AG09309 (cell line): Measurements from ENCODE around the gene SPINK9.

Source experiments
- DNase-seq: peaks from one replicate; pipeline ENCODE4 v3.0.0-alpha.2; 2010; ENCODE audit warnings: low read depth
- H3K4me3 ChIP-seq: 2 replicates; pipeline ENCODE4 v1.5.1; 2011; ENCODE audit warnings: mild to moderate bottlenecking, low read depth, low read length, moderate library complexity; ENCODE audit not compliant: control insufficient read depth
- CTCF ChIP-seq: IDR thresholded peaks from 2 replicates; pipeline ENCODE4 v1.5.1; 2011; ENCODE audit warnings: mild to moderate bottlenecking, low read depth, low read length, inconsistent platforms; ENCODE audit not compliant: insufficient read depth, control insufficient read depth; ENCODE audit errors: missing control alignments

SPINK9 gene, protein sequence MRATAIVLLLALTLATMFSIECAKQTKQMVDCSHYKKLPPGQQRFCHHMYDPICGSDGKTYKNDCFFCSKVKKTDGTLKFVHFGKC

DNA sequence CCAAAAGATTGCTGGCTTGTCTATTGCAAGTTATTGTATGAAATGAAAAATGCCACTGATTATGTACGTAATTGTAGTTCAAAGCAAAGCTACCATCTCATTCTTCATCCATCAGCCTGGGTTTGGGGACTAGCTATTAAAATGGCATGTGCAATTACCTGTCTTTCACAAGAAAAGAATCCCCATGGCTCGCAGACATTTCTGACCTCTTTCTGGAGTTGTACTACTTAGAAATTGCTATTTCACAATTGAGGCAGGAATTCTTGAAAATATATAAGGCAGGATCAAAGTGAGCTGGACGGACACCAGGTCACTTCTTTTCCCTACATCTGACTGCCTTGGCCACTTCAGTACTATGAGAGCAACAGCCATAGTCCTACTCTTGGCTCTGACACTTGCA is at the start of gene SPINK9:
Gene SPINK9, plus strand, starts transcription at position 301 of the 400 bp plus-strand sequence. Its CDS starts 55 bp downstream, at position 356.
- no peak within 1 kb of the TSS for H3K4me3 ChIP-seq
- TF ChIP-seq CTCF, result no peak
- no peak for DNase-seq

DNA sequence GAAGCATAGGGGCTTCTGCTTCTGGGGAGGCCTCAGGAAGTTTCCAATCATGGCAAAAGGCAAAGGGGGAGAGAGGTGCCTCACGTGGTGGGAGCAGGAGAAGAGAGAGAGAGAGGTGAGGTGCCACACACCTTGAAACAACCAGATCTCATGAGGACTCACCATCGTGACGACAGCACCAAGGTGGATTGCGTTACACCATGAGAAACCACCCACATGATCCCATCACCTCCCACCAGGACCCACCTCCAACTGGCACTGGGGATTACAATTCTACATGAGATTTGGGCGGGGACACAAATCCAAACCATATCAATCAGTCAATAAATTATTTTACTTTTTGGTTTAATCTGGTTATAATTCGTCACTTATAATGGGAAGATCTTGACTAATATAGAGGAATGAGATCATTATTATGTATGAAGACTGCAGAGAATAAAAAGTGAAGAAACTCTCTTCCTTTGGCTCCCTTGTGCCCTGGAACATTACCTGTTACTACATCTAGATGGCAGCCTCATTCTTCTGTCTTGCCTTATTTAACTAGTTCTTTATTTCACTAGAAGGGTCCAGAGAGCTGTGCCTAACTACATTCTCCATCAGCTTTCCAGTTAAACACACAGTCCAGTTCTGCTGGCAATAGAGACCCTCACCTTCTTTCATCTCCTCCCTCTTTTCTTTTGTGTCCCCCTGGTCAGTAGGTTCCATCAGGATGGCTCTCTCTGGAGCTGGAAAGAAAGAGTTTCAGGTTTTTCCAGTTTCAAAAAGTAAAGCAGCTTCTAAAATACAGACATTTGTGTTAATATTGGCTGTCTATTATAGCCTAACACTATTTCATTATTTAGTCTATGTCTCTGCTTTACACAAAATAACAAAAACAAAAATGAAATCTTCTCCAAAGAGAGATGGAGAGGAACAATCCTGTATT is 44.8 kb upstream of the SPINK9 start:
- no peak overlapping the region for H3K4me3 ChIP-seq
- no peak for DNase-seq
- peak; percentile 49 for TF ChIP-seq CTCF

GRCh38 chr5:148297731-148298130 is 37.6 kb upstream of the SPINK9 start:
- TF ChIP-seq CTCF, result no peak
- DNase-seq, result no peak
- H3K4me3 ChIP-seq, result no peak overlapping the region

DNA sequence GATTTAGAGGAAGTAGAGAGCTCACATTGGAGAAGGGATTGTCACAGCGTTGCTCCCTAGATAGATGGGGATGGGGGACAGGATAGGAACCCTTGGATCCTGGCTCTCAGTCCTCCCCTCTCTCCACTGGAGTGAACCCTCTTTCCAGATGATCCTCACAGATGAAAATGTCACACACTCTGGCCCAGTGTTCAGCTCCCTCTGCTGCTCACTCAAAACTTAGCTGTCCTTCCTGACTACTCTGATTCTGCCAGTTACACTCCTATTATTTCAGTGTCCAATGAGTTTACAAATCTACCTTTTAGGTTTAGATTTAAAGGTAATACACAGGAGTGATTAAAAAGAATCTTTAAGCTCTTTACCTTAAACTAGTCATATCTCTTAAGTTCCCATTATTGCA is 28.9 kb upstream of the SPINK9 start:
- no peak for DNase-seq
- H3K4me3 ChIP-seq, result no peak overlapping the region
- TF ChIP-seq CTCF, result peak; percentile 27

DNA sequence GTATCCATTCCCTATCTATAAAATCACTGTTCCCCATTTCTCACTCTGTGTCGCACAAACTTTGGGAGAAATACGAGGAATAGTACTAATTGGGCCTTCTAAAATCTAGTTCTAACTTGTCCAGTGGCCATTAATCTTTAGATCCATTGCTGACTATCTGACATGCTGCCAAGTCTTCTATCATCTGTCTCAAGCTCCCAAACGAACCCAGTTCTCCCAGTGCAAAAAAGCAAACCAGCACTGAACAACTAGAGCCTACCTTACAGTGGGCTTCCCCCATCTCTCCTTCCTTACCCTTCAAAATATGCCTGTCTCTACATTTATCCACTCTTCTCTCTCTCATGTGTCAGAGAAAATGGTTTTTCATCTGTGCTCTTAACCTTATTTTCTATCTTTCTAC is 26.3 kb upstream of the SPINK9 start:
- TF ChIP-seq CTCF, result no peak
- no peak for DNase-seq
- H3K4me3 ChIP-seq, result no peak overlapping the region

- DNase-seq, result no peak
- H3K4me3 ChIP-seq, result no peak overlapping the region
- TF ChIP-seq CTCF, result no peak
Measured at GRCh38 chr5:148309746-148310145, 25.6 kb upstream of the SPINK9 start.
